Karpas-422 (cell line): ENCODE data around the gene TBC1D22B. TPM values are rescaled to one million over a fixed set of nuclear protein-coding genes. Genes with fewer than 3 reads are reported as not detected.

Source experiments
- DNase-seq: peaks from one replicate; pipeline ENCODE4 v3.0.0-alpha.2; 2015
- H2AFZ ChIP-seq: fragments of 200-600 bp; sonication (generic); 2 replicates; pipeline ENCODE4 v1.6.1; 2014; ENCODE audit warnings: antibody characterized with exemption, low read length, mixed read lengths
- H3K27ac ChIP-seq: fragments of 200-600 bp; sonication (generic); 2 replicates; pipeline ENCODE4 v1.5.1; 2014; ENCODE audit warnings: mild to moderate bottlenecking, low read length, moderate library complexity
- H3K27me3 ChIP-seq: fragments of 200-600 bp; sonication (generic); 2 replicates; pipeline ENCODE4 v1.6.1; 2014; ENCODE audit warnings: low read length, mixed read lengths
- H3K36me3 ChIP-seq: fragments of 200-600 bp; sonication (generic); 2 replicates; pipeline ENCODE4 v1.6.1; 2014; ENCODE audit warnings: low read length, mixed read lengths; ENCODE audit not compliant: insufficient read depth
- H3K4me1 ChIP-seq: fragments of 200-600 bp; sonication (generic); 2 replicates; pipeline ENCODE4 v1.6.1; 2014; ENCODE audit warnings: mild to moderate bottlenecking, low read length, mixed read lengths
- H3K4me2 ChIP-seq: fragments of 200-600 bp; sonication (generic); 2 replicates; pipeline ENCODE4 v1.6.1; 2014; ENCODE audit warnings: low read length, low read depth, mild to moderate bottlenecking; ENCODE audit not compliant: poor library complexity, severe bottlenecking
- H3K4me3 ChIP-seq: fragments of 200-600 bp; sonication (generic); 2 replicates; pipeline ENCODE4 v1.5.1; 2014; ENCODE audit warnings: mild to moderate bottlenecking, antibody characterized with exemption, low read length, mixed read lengths
- H3K79me2 ChIP-seq: fragments of 200-600 bp; sonication (generic); 2 replicates; pipeline ENCODE4 v1.6.1; 2014; ENCODE audit warnings: mild to moderate bottlenecking, low read length, mixed read lengths
- H3K9ac ChIP-seq: fragments of 200-600 bp; sonication (generic); 2 replicates; pipeline ENCODE4 v1.6.0; 2014; ENCODE audit warnings: low read length
- H3K9me2 ChIP-seq: fragments of 200-600 bp; sonication (generic), shearing (Covaris generic); replicated peaks from 2 replicates; pipeline ENCODE4 v1.6.0; 2014; ENCODE audit warnings: mild to moderate bottlenecking, low read length, moderate library complexity; ENCODE audit not compliant: insufficient read depth
- H3K9me3 ChIP-seq: fragments of 300-700, 200-600 bp; sonication (generic); 2 replicates; pipeline ENCODE4 v1.6.1; 2014; ENCODE audit warnings: low read length, mixed read lengths
- H4K20me1 ChIP-seq: fragments of 200-600 bp; sonication (generic); 2 replicates; pipeline ENCODE4 v1.6.1; 2014; ENCODE audit warnings: mild to moderate bottlenecking, antibody characterized with exemption, low read length, low read depth; ENCODE audit not compliant: insufficient read depth
- total RNA-seq: library from RNA; depleted of rRNA; stranded (reverse); fragments of >200 nt; shearing (Covaris generic); gene quantifications from 2 replicates; pipeline ENCODE4 v1.2.3, GENCODE V29; 2014; ENCODE audit warnings: low replicate concordance

Gene TBC1D22B
- total RNA-seq, 1 experiment from 2014 or later = 9.2 TPM

DNA sequence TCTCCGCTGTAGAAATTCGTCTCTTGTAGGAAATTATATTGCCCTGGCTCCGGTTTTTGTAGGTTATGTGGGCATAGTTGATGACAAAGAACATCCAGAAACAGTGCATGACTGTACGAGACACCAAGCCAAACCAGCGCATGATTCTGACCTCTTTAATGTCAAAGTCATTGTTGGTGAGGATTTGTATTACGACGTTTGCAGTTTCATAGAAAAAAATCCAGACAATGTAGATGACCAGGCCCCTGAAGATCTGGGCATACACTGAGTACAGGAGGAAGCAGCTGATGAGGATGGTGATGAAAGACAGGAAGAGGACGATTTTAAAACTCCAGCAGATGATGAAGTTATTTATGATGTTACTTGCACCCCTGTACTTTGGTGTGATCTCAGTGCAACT is 39.1 kb upstream of the TBC1D22B start:
- H3K4me2 ChIP-seq = no peak overlapping the region
- H3K36me3 ChIP-seq = no peaks in the 10 kb centered on the region
- no peak for DNase-seq
- H2AFZ ChIP-seq = no peak overlapping the region
- no peaks in the 10 kb centered on the region for H3K79me2 ChIP-seq
- no peak overlapping the region for H3K4me3 ChIP-seq
- H3K9me3 ChIP-seq = no peaks in the 10 kb centered on the region
- no peaks in the 10 kb centered on the region for H3K9me2 ChIP-seq
- no peak overlapping the region for H3K27ac ChIP-seq
- no peaks in the 10 kb centered on the region for H4K20me1 ChIP-seq
- peaks cover 16% of the 10 kb centered on the region for H3K4me1 ChIP-seq
- H3K27me3 ChIP-seq = no peaks in the 10 kb centered on the region
- no peak overlapping the region for H3K9ac ChIP-seq

DNA sequence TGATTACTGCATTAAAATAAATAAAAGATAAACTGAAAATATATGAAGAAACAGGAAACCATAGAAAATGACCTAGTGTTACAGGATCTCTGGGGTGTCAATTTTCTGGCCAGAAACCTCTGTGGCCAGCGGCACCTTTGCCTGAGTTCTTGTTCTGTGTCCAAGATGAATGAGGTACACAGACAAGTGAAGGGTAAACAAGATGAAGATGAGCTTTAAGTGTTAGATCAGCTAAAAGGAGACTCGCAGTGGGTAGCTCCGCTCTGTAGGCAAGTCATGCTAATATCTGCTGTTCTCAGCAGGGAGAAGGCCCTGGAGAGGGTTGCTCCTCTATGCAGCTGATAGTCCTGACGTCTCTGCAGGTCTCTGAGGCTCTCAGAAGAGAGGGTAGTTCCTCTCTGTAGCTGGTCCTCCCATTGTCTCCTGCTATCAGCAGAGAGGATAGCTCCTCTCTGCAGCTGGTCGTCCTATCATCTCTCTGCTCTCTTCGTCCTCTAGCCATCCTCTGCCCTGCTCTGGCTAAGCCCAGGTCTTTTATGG is 35.9 kb upstream of the TBC1D22B start:
- peaks cover 16% of the 10 kb centered on the region for H3K4me1 ChIP-seq
- H3K4me2 ChIP-seq = peak overlapping the region; percentile 78
- H3K4me3 ChIP-seq = peak overlapping the region; percentile 69; the same call in 1 of the 2 replicates
- no peak overlapping the region for H3K27ac ChIP-seq
- H3K36me3 ChIP-seq = no peaks in the 10 kb centered on the region
- H3K27me3 ChIP-seq = no peaks in the 10 kb centered on the region
- H3K9me2 ChIP-seq = no peaks in the 10 kb centered on the region
- H2AFZ ChIP-seq = peak overlapping the region; percentile 96
- peak overlapping the region; percentile 65 for H3K9ac ChIP-seq
- no peaks in the 10 kb centered on the region for H4K20me1 ChIP-seq
- H3K9me3 ChIP-seq = no peaks in the 10 kb centered on the region
- H3K79me2 ChIP-seq = no peaks in the 10 kb centered on the region
- no peak for DNase-seq

DNA sequence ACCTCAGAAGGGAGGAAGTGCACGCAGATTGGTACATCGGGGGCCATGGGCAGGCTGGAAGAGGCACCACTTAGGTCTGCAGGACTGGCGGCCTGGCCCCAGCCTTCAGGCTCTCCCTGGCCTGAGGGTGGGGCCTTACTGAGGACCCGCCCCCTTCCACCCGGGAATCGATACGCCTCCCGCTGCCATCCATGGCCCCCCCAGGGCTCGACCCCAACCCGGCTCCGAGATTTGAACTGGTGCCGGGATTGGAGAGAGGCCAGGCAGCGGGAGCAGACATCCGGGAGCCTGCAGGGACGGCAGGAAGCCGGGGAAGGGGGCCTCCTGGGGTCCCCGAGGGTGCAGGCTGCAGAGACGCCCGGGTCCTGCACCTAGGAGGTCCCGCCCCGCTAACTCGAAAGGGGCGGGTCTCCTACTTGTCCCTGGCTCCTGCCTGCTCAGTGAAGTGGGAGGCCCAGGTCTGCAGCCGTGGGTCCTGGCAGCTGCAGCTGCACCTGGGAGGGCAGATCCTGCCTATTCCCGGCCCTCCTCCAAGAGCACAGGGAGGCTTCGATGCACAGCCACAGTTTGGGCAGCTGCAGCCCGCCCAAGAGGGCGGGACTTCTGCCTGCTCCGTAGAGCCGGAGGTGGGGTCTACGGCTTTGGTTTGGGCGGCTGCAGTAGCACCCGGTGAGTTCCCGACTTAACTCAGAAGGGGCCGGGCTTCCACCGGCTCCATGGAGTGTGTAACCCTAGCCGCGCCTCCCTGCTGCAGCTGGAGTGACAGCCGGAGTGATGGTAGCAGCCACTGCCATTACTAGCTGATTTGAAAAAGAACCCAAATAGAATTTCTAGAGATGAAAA is 35.2 kb upstream of the TBC1D22B start:
- Histone ChIP-seq H3K4me1 (peaks cover 16% of the 10 kb centered on the region), H3K9ac (peak overlapping the region; percentile 65), H2AFZ (peak overlapping the region; percentile 96), H3K79me2 (no peaks in the 10 kb centered on the region), H3K4me2 (peak overlapping the region; percentile 78), H3K36me3 (no peaks in the 10 kb centered on the region), H3K4me3 (peak overlapping the region; percentile 69), H3K27ac (no peak overlapping the region), H3K9me2 (no peaks in the 10 kb centered on the region), H3K27me3 (no peaks in the 10 kb centered on the region), H3K9me3 (no peaks in the 10 kb centered on the region), H4K20me1 (no peaks in the 10 kb centered on the region)
- peak; percentile 88 for DNase-seq

DNA sequence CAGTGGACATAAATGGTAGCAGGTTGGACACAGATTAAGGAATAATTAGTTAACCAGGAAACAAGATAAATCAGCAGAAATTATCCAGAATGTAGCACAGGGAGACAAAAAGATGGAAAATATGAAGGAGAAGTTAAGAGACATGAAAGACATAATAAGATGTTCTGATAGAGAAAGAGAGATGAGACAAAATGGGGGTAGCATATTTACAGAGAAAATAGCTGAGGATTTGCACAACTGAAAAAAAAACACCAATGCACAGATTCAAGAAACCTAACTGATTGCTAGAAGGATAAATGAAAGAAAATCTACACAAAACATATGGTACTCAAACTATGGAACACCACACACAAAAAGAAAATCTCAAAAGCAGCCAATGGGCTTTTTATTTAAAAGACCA is 34.6 kb upstream of the TBC1D22B start:
- Histone ChIP-seq H3K9me2 (no peaks in the 10 kb centered on the region), H3K4me3 (peak overlapping the region; percentile 69), H3K27ac (no peak overlapping the region), H3K9ac (peak overlapping the region; percentile 65), H3K4me2 (peak overlapping the region; percentile 78), H3K4me1 (peaks cover 16% of the 10 kb centered on the region), H4K20me1 (no peaks in the 10 kb centered on the region), H2AFZ (peak overlapping the region; percentile 96; the same call in 1 of the 2 replicates), H3K36me3 (no peaks in the 10 kb centered on the region), H3K27me3 (no peaks in the 10 kb centered on the region), H3K9me3 (no peaks in the 10 kb centered on the region), H3K79me2 (no peaks in the 10 kb centered on the region)
- DNase-seq = no peak

DNA sequence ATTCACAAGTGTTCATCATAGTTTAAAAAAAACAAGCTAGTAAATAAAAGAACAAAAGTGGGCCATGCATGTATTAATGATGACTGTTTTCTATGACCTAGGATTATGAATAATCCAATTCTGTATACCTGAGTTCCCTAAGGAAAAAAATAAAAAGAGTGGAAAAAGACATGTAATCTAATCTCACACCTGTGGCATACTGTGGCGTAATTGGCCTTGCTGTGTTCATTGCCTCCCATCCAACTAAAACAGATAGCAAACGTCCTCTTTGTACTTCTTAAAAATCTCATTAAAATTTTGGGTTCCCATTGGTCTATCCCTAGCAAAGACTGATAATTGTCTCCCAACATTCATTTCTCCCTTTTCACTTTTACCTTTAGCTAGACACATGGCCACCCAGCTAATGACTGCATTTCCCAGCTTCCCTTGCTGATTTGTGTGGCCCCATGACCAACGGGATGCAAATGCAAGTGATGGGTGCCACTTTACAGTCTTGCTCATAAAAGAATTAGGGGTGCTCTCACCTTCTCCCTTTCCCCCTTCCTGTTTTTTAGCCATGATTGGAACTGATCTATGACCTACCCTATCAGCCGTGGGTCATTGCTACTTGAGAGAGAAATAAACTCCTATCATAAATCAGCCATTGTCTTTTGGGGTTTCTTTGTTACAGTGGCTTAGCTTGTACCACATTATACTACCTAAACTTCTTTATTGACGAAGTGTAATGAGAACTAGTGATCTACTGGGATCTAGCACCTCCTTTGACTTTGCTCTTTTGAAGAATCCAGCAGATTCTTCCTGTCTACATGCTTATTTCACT is 32.0 kb upstream of the TBC1D22B start:
- no peak overlapping the region for H3K4me3 ChIP-seq
- H2AFZ ChIP-seq = peak overlapping the region; percentile 63; the same call in 1 of the 2 replicates
- H3K9ac ChIP-seq = no peak overlapping the region
- H3K27me3 ChIP-seq = no peaks in the 10 kb centered on the region
- no peaks in the 10 kb centered on the region for H3K36me3 ChIP-seq
- peaks cover 16% of the 10 kb centered on the region for H3K4me1 ChIP-seq
- no peak for DNase-seq
- H3K9me3 ChIP-seq = no peaks in the 10 kb centered on the region
- no peak overlapping the region for H3K27ac ChIP-seq
- H4K20me1 ChIP-seq = no peaks in the 10 kb centered on the region
- no peaks in the 10 kb centered on the region for H3K9me2 ChIP-seq
- H3K4me2 ChIP-seq = no peak overlapping the region
- no peaks in the 10 kb centered on the region for H3K79me2 ChIP-seq

DNA sequence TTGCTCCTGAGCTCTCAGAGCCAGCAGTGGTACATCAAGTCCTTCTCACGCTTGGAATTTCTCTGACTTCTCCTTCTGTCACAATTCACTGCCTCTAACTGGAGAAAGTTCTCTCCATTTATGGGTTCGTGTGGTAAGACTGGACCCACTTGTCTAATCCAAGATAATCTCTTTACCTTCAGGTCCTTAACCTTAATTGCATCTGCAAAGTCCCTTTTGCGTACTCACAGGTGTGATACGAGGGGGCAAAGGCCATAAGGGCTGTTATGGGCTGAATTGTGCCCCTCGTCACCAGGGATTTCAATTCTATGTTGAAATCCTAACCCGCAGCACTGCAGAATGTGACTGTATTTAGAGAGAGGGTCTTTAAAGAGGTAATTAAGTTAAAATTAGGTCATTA is 27.5 kb upstream of the TBC1D22B start:
- H3K4me3 ChIP-seq = no peak overlapping the region
- no peaks in the 10 kb centered on the region for H3K4me1 ChIP-seq
- no peaks in the 10 kb centered on the region for H3K36me3 ChIP-seq
- no peaks in the 10 kb centered on the region for H3K27me3 ChIP-seq
- H3K9ac ChIP-seq = no peak overlapping the region
- no peak overlapping the region for H3K27ac ChIP-seq
- no peaks in the 10 kb centered on the region for H3K9me2 ChIP-seq
- no peaks in the 10 kb centered on the region for H4K20me1 ChIP-seq
- DNase-seq = no peak
- no peak overlapping the region for H3K4me2 ChIP-seq
- H3K79me2 ChIP-seq = no peaks in the 10 kb centered on the region
- no peaks in the 10 kb centered on the region for H3K9me3 ChIP-seq
- no peak overlapping the region for H2AFZ ChIP-seq

DNA sequence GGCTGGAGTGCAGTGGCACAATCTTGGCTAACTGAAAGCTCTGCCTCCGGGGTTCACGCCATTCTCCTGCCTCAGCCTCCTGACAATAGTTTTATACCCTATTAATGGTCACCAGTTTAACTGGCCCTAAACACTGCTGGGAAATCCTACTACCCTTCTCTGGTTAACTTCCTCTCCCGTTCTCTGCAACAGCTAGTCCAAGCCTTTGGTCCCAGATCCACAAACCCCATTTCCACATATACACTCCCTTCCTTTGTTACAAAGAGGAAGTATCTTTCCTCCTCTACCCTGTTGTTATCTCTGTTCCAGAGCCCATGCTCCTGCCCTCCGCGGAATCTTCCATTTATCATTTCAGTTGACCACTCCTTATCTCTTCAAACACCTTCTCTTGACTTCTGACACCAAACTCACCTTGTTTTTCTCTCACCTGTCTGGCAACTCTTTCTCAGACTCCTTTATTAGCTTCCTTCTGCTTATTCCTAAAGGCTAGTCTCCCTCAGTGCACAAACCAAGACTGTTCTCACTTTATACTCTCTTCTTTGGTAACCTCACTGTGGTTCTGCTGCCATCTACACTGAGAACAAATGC is 25.0 kb upstream of the TBC1D22B start:
- no peak overlapping the region for H3K9ac ChIP-seq
- DNase-seq = no peak
- no peak overlapping the region for H3K4me2 ChIP-seq
- H3K4me3 ChIP-seq = no peak overlapping the region
- no peaks in the 10 kb centered on the region for H4K20me1 ChIP-seq
- H2AFZ ChIP-seq = no peak overlapping the region
- no peaks in the 10 kb centered on the region for H3K9me3 ChIP-seq
- no peaks in the 10 kb centered on the region for H3K4me1 ChIP-seq
- H3K79me2 ChIP-seq = no peaks in the 10 kb centered on the region
- no peaks in the 10 kb centered on the region for H3K9me2 ChIP-seq
- H3K27me3 ChIP-seq = no peaks in the 10 kb centered on the region
- H3K36me3 ChIP-seq = no peaks in the 10 kb centered on the region
- no peak overlapping the region for H3K27ac ChIP-seq

DNA sequence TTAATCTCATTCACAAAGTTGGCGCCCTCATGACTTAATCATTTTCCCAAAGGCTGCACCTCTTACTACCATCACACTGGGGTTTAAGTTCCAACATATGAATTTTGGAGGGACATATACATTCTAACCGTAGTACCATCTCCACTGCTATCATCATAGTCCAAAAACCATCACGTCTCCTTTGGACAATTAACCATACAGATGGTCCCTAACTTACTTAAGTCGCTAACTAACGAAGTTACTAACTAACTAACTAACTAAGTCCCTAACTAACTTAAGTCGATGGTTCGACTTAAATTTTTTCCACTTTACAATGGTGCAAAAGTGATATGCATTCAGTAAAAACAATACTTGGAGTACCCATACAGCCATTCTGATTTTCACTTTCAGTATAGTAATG is 24.0 kb upstream of the TBC1D22B start:
- H3K27me3 ChIP-seq = no peaks in the 10 kb centered on the region
- H2AFZ ChIP-seq = no peak overlapping the region
- no peaks in the 10 kb centered on the region for H3K4me1 ChIP-seq
- H3K27ac ChIP-seq = no peak overlapping the region
- no peaks in the 10 kb centered on the region for H3K79me2 ChIP-seq
- no peak for DNase-seq
- no peak overlapping the region for H3K4me3 ChIP-seq
- H3K9ac ChIP-seq = no peak overlapping the region
- no peaks in the 10 kb centered on the region for H3K36me3 ChIP-seq
- no peaks in the 10 kb centered on the region for H3K9me3 ChIP-seq
- H3K4me2 ChIP-seq = no peak overlapping the region
- no peaks in the 10 kb centered on the region for H3K9me2 ChIP-seq
- no peaks in the 10 kb centered on the region for H4K20me1 ChIP-seq
